Erythroblast (primary cell): ENCODE measurements around the gene NUMBL.
A peak's percentile ranks its signal among the peaks of the same experiment; 100 is the strongest.

Source experiments
- GATA1 ChIP-seq: IDR thresholded peaks from 2 replicates; pipeline ENCODE4 v1.6.1; 2011; ENCODE audit warnings: low read depth, mild to moderate bottlenecking, control low read depth, low read length, moderate library complexity
- POLR2A ChIP-seq: IDR thresholded peaks from 2 replicates; pipeline ENCODE4 v1.6.1; 2011; ENCODE audit warnings: mild to moderate bottlenecking, low read length

DNA sequence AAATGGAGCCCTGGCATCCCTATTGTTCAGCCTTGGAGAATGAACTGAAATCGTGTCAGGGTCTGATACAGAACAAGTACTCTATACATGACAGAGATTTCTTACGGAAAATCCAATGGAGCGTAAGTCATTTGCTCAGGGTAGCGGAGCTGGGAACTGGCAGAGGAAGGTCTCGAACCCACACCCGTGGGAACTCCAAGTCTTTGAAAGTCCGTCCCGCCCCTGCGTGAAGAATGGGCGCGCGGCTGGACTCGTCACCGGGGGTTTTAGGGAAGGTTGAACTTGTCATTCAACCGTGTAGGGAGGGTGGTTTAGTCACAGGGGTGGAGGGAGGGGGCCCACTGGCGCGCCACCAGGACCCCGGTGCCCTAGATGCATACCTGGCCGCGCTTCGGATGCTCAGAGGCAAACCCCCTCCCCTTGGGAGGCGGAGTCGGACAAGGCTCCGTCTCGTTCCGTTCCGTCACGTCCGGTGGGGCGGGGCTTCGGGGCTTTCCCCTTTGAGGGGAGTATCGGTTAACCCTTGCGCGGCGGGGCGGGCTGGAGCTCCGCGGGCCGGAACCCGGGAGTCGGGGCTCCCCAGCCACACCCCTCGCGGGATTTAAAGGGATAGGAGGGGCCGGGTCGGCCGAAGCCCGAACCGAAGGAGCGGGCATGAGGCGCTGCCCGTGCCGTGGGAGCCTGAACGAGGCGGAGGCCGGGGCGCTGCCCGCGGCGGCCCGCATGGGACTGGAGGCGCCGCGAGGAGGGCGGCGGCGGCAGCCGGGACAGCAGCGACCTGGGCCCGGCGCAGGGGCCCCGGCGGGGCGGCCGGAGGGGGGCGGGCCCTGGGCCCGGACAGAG, 26.3 kb upstream of the NUMBL start, which contains the start of the genes COQ8B and ITPKC:
- TF ChIP-seq POLR2A, result peak; percentile 67
- no peak for TF ChIP-seq GATA1
